Fibroblast of pulmonary artery (primary cell): ENCODE results near the gene ARFGAP3.

Experiments
- DNase-seq: peaks from one replicate; pipeline ENCODE4 v3.0.0-alpha.2; 2010; ENCODE audit warnings: low read depth
- H3K4me3 ChIP-seq: replicated peaks from 2 replicates; pipeline ENCODE4 v1.5.1; 2011; ENCODE audit warnings: low read depth, mild to moderate bottlenecking, control low read depth, low read length, moderate library complexity
- CTCF ChIP-seq: IDR thresholded peaks from 2 replicates; pipeline ENCODE4 v1.5.1; 2011; ENCODE audit warnings: mild to moderate bottlenecking, control low read depth, low read length, inconsistent platforms; ENCODE audit errors: missing control alignments

ARFGAP3 gene

GRCh38 chr22:42817556-42817955 is 39.5 kb downstream of the ARFGAP3 start:
- no peak for TF ChIP-seq CTCF
- DNase-seq = no peak
- H3K4me3 ChIP-seq = no peak overlapping the region

- no peak for DNase-seq
- no peak for TF ChIP-seq CTCF
Measured at GRCh38 chr22:42816336-42816735, 40.7 kb downstream of the ARFGAP3 start.

GRCh38 chr22:42814616-42815015 is 42.5 kb downstream of the ARFGAP3 start:
- no peak overlapping the region for H3K4me3 ChIP-seq
- DNase-seq = no peak
- no peak for TF ChIP-seq CTCF

More at GRCh38 chr22:42816336-42816735, 40.7 kb downstream of the ARFGAP3 start:
- H3K4me3 ChIP-seq = no peak overlapping the region

- H3K4me3 ChIP-seq = no peak overlapping the region
- TF ChIP-seq CTCF = no peak
- peak; percentile 41 for DNase-seq
Measured at GRCh38 chr22:42814215-42814614, 42.9 kb downstream of the ARFGAP3 start.

- no peak for DNase-seq
- no peak for TF ChIP-seq CTCF
- H3K4me3 ChIP-seq = no peak overlapping the region
Measured at GRCh38 chr22:42813501-42813900, 43.6 kb downstream of the ARFGAP3 start.

- DNase-seq = no peak
- TF ChIP-seq CTCF = no peak
- no peak overlapping the region for H3K4me3 ChIP-seq
Measured at GRCh38 chr22:42811459-42811858, 45.6 kb downstream of the ARFGAP3 start.

GRCh38 chr22:42808521-42808920 is 48.6 kb downstream of the ARFGAP3 start:
- peak; percentile 22 for DNase-seq
- no peak overlapping the region for H3K4me3 ChIP-seq
- no peak for TF ChIP-seq CTCF
